ENCODE data around the gene CCT8. TPM values are rescaled to one million over a fixed set of nuclear protein-coding genes. Genes with fewer than 3 reads are reported as not detected.

CCT8 gene
- total and polyA plus RNA-seq, 9 of the 15 experiments (the other 6 are each of a cell fraction or from before 2014, with no cell fraction given): 451 to 1,153 (median 677) TPM

GRCh38 chr21:29074783-29075182, 1.3 kb upstream of the CCT8 start (continued):
- TF ChIP-seq CUX1 (CRISPR knock-in tag; IDR thresholded peaks at IDR 0.05): no peak
- TF ChIP-seq TEAD2 (tag; IDR thresholded peaks at IDR 0.05): no peak
- no peak for TF ChIP-seq NFE2 (IDR thresholded peaks at IDR 0.05; ENCODE audit: low read depth)
- no peak for TF ChIP-seq ZBTB40 (IDR thresholded peaks at IDR 0.05)
- no peak for TF ChIP-seq ZBTB40 (CRISPR knock-in tag; IDR thresholded peaks at IDR 0.05)
- no peak for TF ChIP-seq ZNF668 (CRISPR knock-in tag; IDR thresholded peaks at IDR 0.05)
- TF ChIP-seq DIDO1 (tag; IDR thresholded peaks at IDR 0.05; ENCODE audit: low read depth): no peak

Measured in K562 (cell line).